B cell (primary cell): ENCODE data around the gene NSFL1C. TPM values are rescaled to one million over a fixed set of nuclear protein-coding genes. Genes with fewer than 3 reads are reported as not detected.

Source experiments
- ATAC-seq: fragments of 200-7000 bp; cut with Tn5 transposase; one replicate; pipeline ENCODE4 v1.10.0; 2021; ENCODE audit warnings: low read depth, mild to moderate bottlenecking, moderate number of reproducible peaks, moderate library complexity
- CTCF ChIA-PET: fragments of 350-600 bp; sonication (Branson Sonifier 250); formaldehyde crosslinking; loops from one replicate; lab custom pipeline; 2021; ENCODE audit warnings: antibody characterized with exemption, inconsistent platforms; lab: Charles Lee
- POLR2A ChIA-PET: fragments of 350-600 bp; sonication (Branson Sonifier 250); formaldehyde crosslinking; loops from one replicate; lab custom pipeline; 2021; ENCODE audit warnings: antibody characterized with exemption; lab: Charles Lee
- DNase-seq: peaks from one replicate; pipeline ENCODE4 v3.0.0; 2013
- H2AFZ ChIP-seq: 2 replicates; pipeline ENCODE4 v1.6.1; 2012; ENCODE audit warnings: mild to moderate bottlenecking, low read depth, low read length; ENCODE audit not compliant: insufficient read depth, poor library complexity, severe bottlenecking
- H3K27ac ChIP-seq, 2 donors: 1 replicate in 1 of 2; 2 replicates in 1 of 2; pipeline ENCODE4 v1.5.1; 2012 to 2013; ENCODE audit warnings: low read length in 2 of 2, mild to moderate bottlenecking in 2 of 2, moderate library complexity in 1 of 2
- H3K27me3 ChIP-seq, 4 experiments: fragments of 200-600 bp in 1 of 4; sonication (generic) in 1 of 4; replicated peaks in 1 of 4; 1 replicate in 2 of 4; 2 replicates in 2 of 4; pipeline versions ENCODE4 v1.6.1 to v1.7.0; 2013 to 2016; ENCODE audit warnings: low read length in 3 of 4, mild to moderate bottlenecking in 2 of 4, mixed read lengths in 1 of 4, moderate library complexity in 1 of 4; ENCODE audit not compliant: insufficient read depth in 4 of 4, control insufficient read depth in 3 of 4; ENCODE audit errors: control extremely low read depth in 1 of 4
- H3K36me3 ChIP-seq, 2 experiments: replicated peaks in 1 of 2; 1 replicate in 1 of 2; 2 replicates in 1 of 2; pipeline versions ENCODE4 v1.6.1 to v1.7.1; 2013; ENCODE audit warnings: low read length in 1 of 2; ENCODE audit not compliant: insufficient read depth in 2 of 2, control insufficient read depth in 1 of 2; ENCODE audit errors: control extremely low read depth in 1 of 2, extremely low read depth in 1 of 2
- H3K4me1 ChIP-seq, 2 donors: fragments of 200-600 bp in 1 of 2; sonication (generic) in 1 of 2; 1 replicate in 1 of 2; 2 replicates in 1 of 2; pipeline versions ENCODE4 v1.5.1 to v1.6.1; 2013 to 2017; ENCODE audit warnings: low read length in 2 of 2; ENCODE audit not compliant: control insufficient read depth in 2 of 2, insufficient read depth in 2 of 2
- H3K4me2 ChIP-seq: replicated peaks from 2 replicates; pipeline ENCODE3; 2012; ENCODE audit warnings: mild to moderate bottlenecking, low read depth, low read length; ENCODE audit not compliant: poor library complexity, severe bottlenecking
- H3K4me3 ChIP-seq, 5 experiments: fragments of 200-600 bp in 1 of 5; sonication (generic) in 1 of 5; 1 replicate in 3 of 5; 2 replicates in 2 of 5; pipeline versions ENCODE4 v1.5.1 to v1.7.0; 2011 to 2016; ENCODE audit warnings: low read length in 4 of 5, mild to moderate bottlenecking in 4 of 5, low read depth in 2 of 5, control low read depth in 1 of 5, moderate library complexity in 1 of 5; ENCODE audit not compliant: insufficient read depth in 1 of 5; ENCODE audit errors: control extremely low read depth in 1 of 5, extremely low read depth in 1 of 5
- H3K79me2 ChIP-seq: fragments of 200-600 bp; sonication (generic); one replicate; pipeline ENCODE4 v1.6.0; 2016; ENCODE audit warnings: low read length; ENCODE audit not compliant: control insufficient read depth, insufficient read depth
- H3K9ac ChIP-seq: fragments of 200-600 bp; sonication (generic); 2 replicates; pipeline ENCODE4 v1.6.1; 2017; ENCODE audit warnings: mild to moderate bottlenecking, low read length, moderate library complexity
- H3K9me3 ChIP-seq, 3 donors: one replicate each; pipeline versions ENCODE4 v1.6.1 to v1.7.1; 2013; ENCODE audit warnings: low read length in 2 of 3; ENCODE audit not compliant: control insufficient read depth in 2 of 3, insufficient read depth in 1 of 3; ENCODE audit errors: control extremely low read depth in 1 of 3
- H4K20me1 ChIP-seq: 2 replicates; pipeline ENCODE4 v1.6.0; 2012; ENCODE audit warnings: mild to moderate bottlenecking, low read length; ENCODE audit not compliant: insufficient read depth, control insufficient read depth, poor library complexity, severe bottlenecking
- H3K27ac Mint-ChIP-seq: one replicate; pipeline ENCODE4 v1.8.0; 2021; ENCODE audit warnings: mixed read lengths
- H3K27me3 Mint-ChIP-seq: one replicate; pipeline ENCODE4 v1.8.0; 2021; ENCODE audit warnings: mixed read lengths
- H3K4me1 Mint-ChIP-seq: one replicate; pipeline ENCODE4 v1.8.0; 2021; ENCODE audit warnings: mixed read lengths
- H3K4me3 Mint-ChIP-seq: one replicate; pipeline ENCODE4 v1.8.0; 2021; ENCODE audit warnings: mixed read lengths
- H3K9me3 Mint-ChIP-seq: one replicate; pipeline ENCODE4 v1.8.0; 2022; ENCODE audit warnings: mixed read lengths; ENCODE audit not compliant: insufficient read depth
- CTCF ChIP-seq: fragments of 200-600 bp; IDR thresholded peaks from one replicate; pipeline ENCODE4 v1.8.0; 2022; ENCODE audit warnings: antibody characterized with exemption, mild to moderate bottlenecking
- EZH2 ChIP-seq: IDR thresholded peaks from 2 replicates; pipeline ENCODE4 v1.6.1; 2012; ENCODE audit warnings: borderline replicate concordance, low read depth, mild to moderate bottlenecking, moderate library complexity, low read length; ENCODE audit not compliant: insufficient read depth, poor library complexity, severe bottlenecking
- WGBS: methylation state at CpG from one replicate; pipeline ENCODE4 v1.1.5; 2013; ENCODE audit warnings: missing lambda C conversion rate; ENCODE audit not compliant: insufficient coverage; 5-methylcytosine and 5-hydroxymethylcytosine counted together
- intact Hi-C: fragments of 100-400 bp; cut with micrococcal nuclease; formaldehyde crosslinking; loops from one replicate; pipeline ENCODE4 v1.10.0; 2022
- polyA plus RNA-seq: library from polyadenylated mRNA; depleted of rRNA; stranded (reverse); fragments of >200 nt; gene quantifications from 2 replicates; pipeline ENCODE4 v1.2.3, GENCODE V29; 2012
- total RNA-seq, 2 donors: library from RNA; stranded (reverse); fragments of 120-200 nt in 1 of 2; gene quantifications; 1 replicate in 1 of 2; 2 replicates in 1 of 2; pipeline versions ENCODE4 v1.2.3 to v1.2.4, GENCODE V29; 2013 to 2022

The NSFL1C gene
- total and polyA plus RNA-seq, 2 donors (not counting 1 experiment from before 2014, with no cell fraction given), result 24.1 to 80.3 TPM

GRCh38 chr20:1462834-1463233, 3.8 kb downstream of the NSFL1C start:
- POLR2A ChIA-PET, result no interaction called here

More at GRCh38 chr20:1462834-1463233, 3.8 kb downstream of the NSFL1C start:
- Histone ChIP-seq H3K9ac (no peak overlapping the region), H3K79me2 (peaks cover 69% of the 10 kb centered on the region), H4K20me1 (peaks cover 78% of the 10 kb centered on the region), H3K4me3 (no peak overlapping the region), H3K27me3 (no peaks in the 10 kb centered on the region), H3K27ac (no peak overlapping the region), H3K4me2 (peak overlapping the region; percentile 11), H2AFZ (no peak overlapping the region), H3K9me3 (no peaks in the 10 kb centered on the region), H3K36me3 (peaks cover 2 to 56% of the 10 kb centered on the region in 2 experiments), H3K4me1 (peaks cover 35 to 39% of the 10 kb centered on the region in 2 donors)
- TF ChIP-seq EZH2 (no peak), CTCF (no peak)
- DNase-seq (peak; percentile 44), ATAC-seq (no peak)
- intact Hi-C loops, result loop anchor here (10.0 kb wide), 2 partner anchors 238 to 1012 kb away; partner anchors contain the start of genes RAD21L1 and SNRPB
- Mint-ChIP-seq H3K27me3 (no peaks in the 10 kb centered on the region), H3K9me3 (no peaks in the 10 kb centered on the region), H3K27ac (peak overlapping the region; percentile 12), H3K4me1 (peaks cover 55% of the 10 kb centered on the region), H3K4me3 (no peak overlapping the region)
- WGBS, result no CpG with 5 or more reads among the region's 3 CpGs
- CTCF ChIA-PET, result interaction anchor here (4.1 kb wide), 1 partner anchor 40 kb away, joined by 24 read pairs; no protein-coding TSS in a partner anchor
